Sigmoid colon (tissue), 7 donors: ENCODE data around the gene PDE9A. TPM values are rescaled to one million over a fixed set of nuclear protein-coding genes. Genes with fewer than 3 reads are reported as not detected.

ENCODE experiments used
- DNase-seq: peaks from one replicate; pipeline ENCODE4 v3.0.0-alpha.2; 2019
- H3K27ac ChIP-seq, 4 donors: fragments of 200-600 bp; sonication (generic); one replicate each; pipeline ENCODE4 v1.5.1; 2016 to 2019; ENCODE audit warnings: mild to moderate bottlenecking in 1 of 4
- H3K27me3 ChIP-seq, 3 donors: fragments of 200-600 bp; sonication (generic); one replicate each; pipeline ENCODE4 v1.5.1; 2019; ENCODE audit warnings: mild to moderate bottlenecking in 1 of 3
- H3K36me3 ChIP-seq, 4 donors: fragments of 200-600 bp; sonication (generic); one replicate each; pipeline ENCODE4 v1.5.1; 2016 to 2019
- H3K4me1 ChIP-seq, 4 donors: fragments of 200-600 bp; sonication (generic); one replicate each; pipeline ENCODE4 v1.5.1; 2017 to 2019
- H3K4me3 ChIP-seq, 4 donors: fragments of 200-600 bp; sonication (generic); one replicate each; pipeline ENCODE4 v1.5.1; 2017 to 2019; ENCODE audit warnings: mild to moderate bottlenecking in 2 of 4, moderate library complexity in 1 of 4
- H3K9me3 ChIP-seq, 4 donors: fragments of 200-600 bp in 3 of 4; sonication (generic) in 3 of 4; one replicate each; pipeline versions ENCODE4 v1.5.1 to v1.6.1; 2013 to 2019
- EP300 ChIP-seq, 4 donors: sonication (generic); formaldehyde crosslinking; IDR thresholded peaks; one replicate each; pipeline ENCODE4 v1.6.1; 2017; ENCODE audit warnings: antibody characterized with exemption in 4 of 4
- POLR2A ChIP-seq, 2 donors: fragments of 450-650 bp; IDR thresholded peaks; one replicate each; pipeline ENCODE4 v1.6.1; 2016; ENCODE audit warnings: antibody characterized with exemption in 2 of 2, mild to moderate bottlenecking in 2 of 2, moderate library complexity in 2 of 2
- POLR2AphosphoS5 ChIP-seq, 4 donors: sonication (generic); formaldehyde crosslinking; IDR thresholded peaks; one replicate each; pipeline ENCODE4 v1.6.1; 2017; ENCODE audit warnings: antibody characterized with exemption in 4 of 4
- WGBS, 2 donors: extraction: QIAGEN DNeasy Blood & Tissue Kit; methylation state at CpG; one replicate each; pipeline ENCODE4 v1.1.7; 2013; 5-methylcytosine and 5-hydroxymethylcytosine counted together
- intact Hi-C: fragments of 100-400 bp; cut with DNase I; formaldehyde crosslinking; loops from one replicate; pipeline ENCODE4 v1.15.1; 2023
- polyA plus RNA-seq, 3 donors: library from polyadenylated mRNA; stranded (reverse); fragments of 200-250 nt; gene quantifications; one replicate each; pipeline ENCODE4 v1.2.3, GENCODE V29; 2013
- total RNA-seq, 4 donors: library from RNA; depleted of rRNA; stranded (reverse); fragments of >200 nt; gene quantifications; one replicate each; pipeline ENCODE4 v1.1.0, GENCODE V29; 2016
- TF ChIP-seq, protein P1 (sequence below), 4 experiments: fragments of 450-650 bp in 3 of 4; fragments of 200-600 bp in 1 of 4; IDR thresholded peaks; one replicate each; pipeline ENCODE4 v1.5.1; 2016 to 2019; ENCODE audit warnings: antibody characterized with exemption in 4 of 4, mild to moderate bottlenecking in 3 of 4, moderate library complexity in 2 of 4
- donor health status: healthy with polysubstance abuse.
- donor health status: Bipolar disorder and iron deficiency.
- donor health status: healthy.

Gene PDE9A
- total and polyA plus RNA-seq, 7 donors = 71.6 to 433 (median 102) TPM

GRCh38 chr21:42764443-42764760 is 111.0 kb downstream of the PDE9A start:
- H3K4me3 ChIP-seq = no peak overlapping the region
- WGBS, 2 donors = 95 to 97% methylated on average over 9 of the region's 9 CpGs
- H3K4me1 ChIP-seq = no peaks in the 10 kb centered on the region
- H3K27me3 ChIP-seq = no peaks in the 10 kb centered on the region
- no peak for DNase-seq
- no peaks in the 10 kb centered on the region for H3K9me3 ChIP-seq
- H3K27ac ChIP-seq = no peak overlapping the region
- intact Hi-C loops = no loop called here
- TF ChIP-seq POLR2A (IDR thresholded peaks at IDR 0.05) (no peak), POLR2AphosphoS5 (IDR thresholded peaks at IDR 0.05) (no peak), EP300 (IDR thresholded peaks at IDR 0.05) (no peak)
- TF ChIP-seq, protein P1, sequence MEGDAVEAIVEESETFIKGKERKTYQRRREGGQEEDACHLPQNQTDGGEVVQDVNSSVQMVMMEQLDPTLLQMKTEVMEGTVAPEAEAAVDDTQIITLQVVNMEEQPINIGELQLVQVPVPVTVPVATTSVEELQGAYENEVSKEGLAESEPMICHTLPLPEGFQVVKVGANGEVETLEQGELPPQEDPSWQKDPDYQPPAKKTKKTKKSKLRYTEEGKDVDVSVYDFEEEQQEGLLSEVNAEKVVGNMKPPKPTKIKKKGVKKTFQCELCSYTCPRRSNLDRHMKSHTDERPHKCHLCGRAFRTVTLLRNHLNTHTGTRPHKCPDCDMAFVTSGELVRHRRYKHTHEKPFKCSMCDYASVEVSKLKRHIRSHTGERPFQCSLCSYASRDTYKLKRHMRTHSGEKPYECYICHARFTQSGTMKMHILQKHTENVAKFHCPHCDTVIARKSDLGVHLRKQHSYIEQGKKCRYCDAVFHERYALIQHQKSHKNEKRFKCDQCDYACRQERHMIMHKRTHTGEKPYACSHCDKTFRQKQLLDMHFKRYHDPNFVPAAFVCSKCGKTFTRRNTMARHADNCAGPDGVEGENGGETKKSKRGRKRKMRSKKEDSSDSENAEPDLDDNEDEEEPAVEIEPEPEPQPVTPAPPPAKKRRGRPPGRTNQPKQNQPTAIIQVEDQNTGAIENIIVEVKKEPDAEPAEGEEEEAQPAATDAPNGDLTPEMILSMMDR (IDR thresholded peaks at IDR 0.05) = no peak
- H3K36me3 ChIP-seq = peaks cover 71 to 100% (median 77%) of the 10 kb centered on the region in 4 donors

DNA sequence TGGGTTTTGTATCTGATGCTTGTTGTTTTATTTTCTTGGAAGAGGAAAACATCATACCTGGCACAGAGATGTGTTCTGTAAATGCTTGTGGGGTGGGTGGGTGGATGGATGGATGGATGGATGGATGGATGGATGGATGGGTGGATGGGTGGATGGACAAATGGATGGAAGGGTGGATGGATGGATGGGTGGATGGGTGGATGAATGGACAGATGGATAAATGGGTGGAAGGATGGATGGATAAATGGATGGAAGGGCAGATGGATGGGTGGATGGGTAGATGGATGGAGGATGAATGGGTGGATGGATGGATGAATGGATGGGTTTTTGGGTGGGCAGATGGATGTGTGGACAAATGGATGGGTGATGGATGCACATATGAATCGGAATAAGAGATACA is 111.5 kb downstream of the PDE9A start:
- DNase-seq = no peak
- TF ChIP-seq POLR2AphosphoS5 (IDR thresholded peaks at IDR 0.05) (no peak), EP300 (IDR thresholded peaks at IDR 0.05) (no peak), POLR2A (IDR thresholded peaks at IDR 0.05) (no peak)
- TF ChIP-seq, protein P1 (IDR thresholded peaks at IDR 0.05) = no peak
- Histone ChIP-seq H3K27ac (no peak overlapping the region), H3K4me3 (no peak overlapping the region), H3K9me3 (no peaks in the 10 kb centered on the region), H3K36me3 (peaks cover 75 to 100% (median 81%) of the 10 kb centered on the region in 4 donors), H3K4me1 (no peaks in the 10 kb centered on the region), H3K27me3 (no peaks in the 10 kb centered on the region)
- intact Hi-C loops = no loop called here
- WGBS, 2 donors = 93 to 94% methylated on average over 1 of the region's 1 CpG

DNA sequence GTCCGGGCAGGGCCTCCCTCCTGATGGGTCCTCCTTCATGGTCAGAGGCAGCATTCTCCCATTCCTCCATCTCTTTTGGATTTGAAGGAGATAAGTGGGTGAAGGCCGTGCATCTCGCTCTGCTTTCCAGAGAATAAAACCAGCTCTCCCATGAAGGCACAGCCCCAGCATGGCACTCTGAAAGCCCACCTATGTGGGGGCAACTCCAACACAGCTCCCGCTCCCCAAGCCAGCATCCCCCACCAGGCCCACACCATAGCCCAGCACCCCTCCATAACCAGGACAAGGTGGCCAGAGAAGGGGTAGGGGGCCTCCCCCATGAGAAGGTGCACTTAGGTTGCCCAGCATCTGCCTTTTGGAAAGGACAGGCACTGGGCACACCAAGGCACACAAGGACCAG is 112.2 kb downstream of the PDE9A start:
- WGBS, 2 donors = 92 to 97% methylated on average over 4 of the region's 4 CpGs
- TF ChIP-seq POLR2AphosphoS5 (IDR thresholded peaks at IDR 0.05) (no peak), POLR2A (IDR thresholded peaks at IDR 0.05) (no peak), EP300 (IDR thresholded peaks at IDR 0.05) (no peak)
- TF ChIP-seq, protein P1 (IDR thresholded peaks at IDR 0.05) = no peak
- no peaks in the 10 kb centered on the region for H3K4me1 ChIP-seq
- no peaks in the 10 kb centered on the region for H3K27me3 ChIP-seq
- no peak for DNase-seq
- H3K36me3 ChIP-seq = peaks cover 81 to 100% (median 84%) of the 10 kb centered on the region in 4 donors
- H3K4me3 ChIP-seq = no peak overlapping the region
- no peaks in the 10 kb centered on the region for H3K9me3 ChIP-seq
- intact Hi-C loops = no loop called here
- no peak overlapping the region for H3K27ac ChIP-seq

- no peak overlapping the region for H3K27ac ChIP-seq
- TF ChIP-seq EP300 (IDR thresholded peaks at IDR 0.05) (no peak), POLR2A (IDR thresholded peaks at IDR 0.05) (no peak), POLR2AphosphoS5 (IDR thresholded peaks at IDR 0.05) (no peak)
- TF ChIP-seq, protein P1 (IDR thresholded peaks at IDR 0.05) = no peak
- H3K4me3 ChIP-seq = no peak overlapping the region
- no peaks in the 10 kb centered on the region for H3K9me3 ChIP-seq
- no peak for DNase-seq
- intact Hi-C loops = no loop called here
- H3K36me3 ChIP-seq = peaks cover 78 to 100% (median 90%) of the 10 kb centered on the region in 4 donors
- 88 to 94% methylated on average over 27 of the region's 27 CpGs for WGBS, 2 donors
- H3K27me3 ChIP-seq = no peaks in the 10 kb centered on the region
- no peaks in the 10 kb centered on the region for H3K4me1 ChIP-seq
These were observed 113.5 kb downstream of the PDE9A start for GRCh38 chr21:42766739-42767560.

- intact Hi-C loops = no loop called here
- Histone ChIP-seq H3K9me3 (no peaks in the 10 kb centered on the region), H3K36me3 (peaks cover 79 to 100% (median 90%) of the 10 kb centered on the region in 4 donors), H3K27me3 (no peaks in the 10 kb centered on the region), H3K27ac (no peak overlapping the region), H3K4me1 (no peaks in the 10 kb centered on the region), H3K4me3 (no peak overlapping the region)
- no peak for DNase-seq
- 96% methylated on average over 8 of the region's 8 CpGs for WGBS, 2 donors
- TF ChIP-seq POLR2AphosphoS5 (IDR thresholded peaks at IDR 0.05) (no peak), EP300 (IDR thresholded peaks at IDR 0.05) (no peak), POLR2A (IDR thresholded peaks at IDR 0.05) (no peak)
- TF ChIP-seq, protein P1 (IDR thresholded peaks at IDR 0.05) = no peak
These were observed 114.1 kb downstream of the PDE9A start for GRCh38 chr21:42767561-42767835.
